ENCODE measurements around the gene SCN11A. TPM values are rescaled to one million over a fixed set of nuclear protein-coding genes. Genes with fewer than 3 reads are reported as not detected.
A peak's percentile ranks its signal among the peaks of the same experiment; 100 is the strongest.

Gene SCN11A
- total RNA-seq, 1 donor from 2014 or later, result 0.04 TPM

DNA sequence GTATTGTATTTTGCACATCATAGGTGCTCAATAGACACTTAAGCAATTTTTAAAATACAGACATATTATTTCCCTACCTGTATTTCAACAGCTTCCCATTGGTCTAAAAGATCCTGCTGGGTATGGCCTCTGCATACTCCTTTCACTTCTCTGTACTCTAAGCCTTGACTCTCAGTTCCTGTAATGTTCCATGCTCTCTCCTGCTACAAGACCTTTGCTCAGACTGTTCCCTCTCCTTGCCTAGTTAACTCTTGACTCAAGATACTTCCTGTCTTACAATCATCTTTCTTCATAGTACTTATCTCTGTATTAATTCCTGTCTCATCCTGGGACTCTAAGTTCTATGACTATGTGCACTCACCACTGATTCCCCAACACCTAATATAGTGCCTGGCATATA, 1.7 kb downstream of the SCN11A start:
- TF ChIP-seq CTCF (IDR thresholded peaks at IDR 0.05; ENCODE audit: insufficient read depth, low read length, poor library complexity, severe bottlenecking), result no peak
- Histone ChIP-seq H3K36me3 (ENCODE audit: control insufficient read depth, insufficient read depth, low read length) (no peaks in the 10 kb centered on the region), H3K27me3 (ENCODE audit: control insufficient read depth, insufficient read depth, low read length) (no peaks in the 10 kb centered on the region), H3K4me3 (ENCODE audit: low read depth, low read length) (no peak overlapping the region)
- no peak for DNase-seq (ENCODE audit: low read depth)

DNA sequence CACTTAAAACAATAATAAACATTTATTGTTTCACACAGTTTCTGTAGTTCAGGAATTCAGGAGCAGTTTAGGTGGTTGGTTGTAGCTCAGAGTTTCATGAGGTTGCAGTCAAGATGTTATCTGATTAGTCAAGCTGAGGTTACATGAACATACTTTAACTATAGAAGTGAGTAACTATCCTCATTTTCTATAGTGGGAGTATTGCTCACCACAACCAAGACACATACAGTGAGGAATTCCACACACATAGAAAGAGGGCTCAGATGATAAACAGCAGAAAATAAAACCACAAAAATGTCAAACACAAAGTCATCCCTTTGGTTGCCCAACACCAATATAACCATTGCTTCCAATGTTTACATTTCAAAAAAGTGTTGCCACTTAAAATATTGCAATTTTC, 13.6 kb downstream of the SCN11A start:
- TF ChIP-seq CTCF (IDR thresholded peaks at IDR 0.05; ENCODE audit: insufficient read depth, low read length, poor library complexity, severe bottlenecking), result no peak
- H3K36me3 ChIP-seq (ENCODE audit: control insufficient read depth, insufficient read depth, low read length), result no peaks in the 10 kb centered on the region
- no peaks in the 10 kb centered on the region for H3K27me3 ChIP-seq (ENCODE audit: control insufficient read depth, insufficient read depth, low read length)
- H3K4me3 ChIP-seq (ENCODE audit: low read depth, low read length), result no peak overlapping the region
- peak; percentile 25 for DNase-seq (ENCODE audit: low read depth)

DNA sequence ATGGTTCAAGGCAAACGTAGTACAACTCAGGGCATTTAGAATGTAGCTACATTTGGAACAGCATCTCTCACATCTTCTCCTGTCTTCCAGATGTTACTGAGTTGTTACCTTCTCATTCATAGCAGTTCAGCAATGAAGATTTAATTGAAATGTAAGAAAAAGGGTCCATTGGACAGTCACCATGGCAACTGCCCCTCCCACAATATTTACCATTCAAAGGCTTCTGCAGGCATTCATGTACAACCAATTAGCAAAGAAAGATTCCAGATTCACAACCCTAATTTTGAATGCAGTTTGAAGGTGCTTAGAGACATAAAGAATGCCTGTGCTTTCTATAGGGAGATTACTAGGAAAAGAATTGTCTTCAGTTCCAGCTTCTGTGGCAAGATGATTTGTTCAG, 22.2 kb downstream of the SCN11A start:
- H3K4me3 ChIP-seq (ENCODE audit: low read depth, low read length), result no peak overlapping the region
- H3K36me3 ChIP-seq (ENCODE audit: control insufficient read depth, insufficient read depth, low read length), result no peaks in the 10 kb centered on the region
- DNase-seq (ENCODE audit: low read depth), result no peak
- H3K27me3 ChIP-seq (ENCODE audit: control insufficient read depth, insufficient read depth, low read length), result no peaks in the 10 kb centered on the region
- no peak for TF ChIP-seq CTCF (IDR thresholded peaks at IDR 0.05; ENCODE audit: insufficient read depth, low read length, poor library complexity, severe bottlenecking)

DNA sequence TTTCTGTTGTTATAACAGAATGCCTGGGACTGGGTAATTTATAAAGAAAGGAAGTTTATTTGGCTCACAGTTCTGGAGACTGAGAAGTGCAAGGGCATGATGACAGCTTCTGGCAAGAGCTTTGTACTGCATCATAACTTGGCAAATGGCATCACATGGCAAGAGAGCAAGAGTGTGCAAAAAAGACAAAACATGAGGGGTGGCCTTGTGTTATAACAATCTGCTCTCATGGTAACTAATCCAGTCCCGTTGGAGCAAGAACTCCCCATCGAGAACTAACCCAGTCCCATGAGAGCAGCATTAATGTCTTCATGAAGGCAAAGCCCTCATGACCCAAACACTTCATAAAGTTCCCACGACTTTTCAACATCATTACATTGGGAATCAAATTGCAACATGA, 23.2 kb downstream of the SCN11A start:
- TF ChIP-seq CTCF (IDR thresholded peaks at IDR 0.05; ENCODE audit: insufficient read depth, low read length, poor library complexity, severe bottlenecking), result no peak
- DNase-seq (ENCODE audit: low read depth), result no peak
- Histone ChIP-seq H3K36me3 (ENCODE audit: control insufficient read depth, insufficient read depth, low read length) (no peaks in the 10 kb centered on the region), H3K27me3 (ENCODE audit: control insufficient read depth, insufficient read depth, low read length) (no peaks in the 10 kb centered on the region), H3K4me3 (ENCODE audit: low read depth, low read length) (no peak overlapping the region)

GRCh38 chr3:39025222-39025970, 26.3 kb downstream of the SCN11A start:
- Histone ChIP-seq H3K4me3 (ENCODE audit: low read depth, low read length) (no peak overlapping the region), H3K36me3 (ENCODE audit: control insufficient read depth, insufficient read depth, low read length) (no peaks in the 10 kb centered on the region), H3K27me3 (ENCODE audit: control insufficient read depth, insufficient read depth, low read length) (no peaks in the 10 kb centered on the region)
- no peak for DNase-seq (ENCODE audit: low read depth)
- no peak for TF ChIP-seq CTCF (IDR thresholded peaks at IDR 0.05; ENCODE audit: insufficient read depth, low read length, poor library complexity, severe bottlenecking)

DNA sequence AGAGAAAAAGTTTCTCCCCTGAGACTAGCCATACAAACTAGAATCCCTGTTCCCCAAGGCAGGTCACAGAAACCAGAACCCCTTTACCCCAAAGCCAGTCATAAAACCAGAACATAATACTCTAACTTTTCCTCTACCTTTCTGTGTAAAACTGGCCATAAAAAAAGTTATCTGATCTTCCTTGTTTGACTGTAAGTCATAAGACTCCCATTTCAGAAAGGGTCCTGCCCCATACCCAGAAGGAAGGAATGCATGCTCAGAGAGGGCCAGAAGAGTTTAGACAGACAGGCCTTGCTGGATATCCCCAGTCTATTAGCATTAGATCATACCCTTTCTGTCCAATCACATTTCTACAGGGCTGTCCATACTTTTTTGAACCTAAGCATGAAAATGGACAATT, 27.2 kb downstream of the SCN11A start:
- H3K36me3 ChIP-seq (ENCODE audit: control insufficient read depth, insufficient read depth, low read length), result no peaks in the 10 kb centered on the region
- TF ChIP-seq CTCF (IDR thresholded peaks at IDR 0.05; ENCODE audit: insufficient read depth, low read length, poor library complexity, severe bottlenecking), result no peak
- DNase-seq (ENCODE audit: low read depth), result no peak
- H3K4me3 ChIP-seq (ENCODE audit: low read depth, low read length), result no peak overlapping the region
- no peaks in the 10 kb centered on the region for H3K27me3 ChIP-seq (ENCODE audit: control insufficient read depth, insufficient read depth, low read length)

Data from kidney epithelial cell (primary cell).